OCI-LY3 (cell line): Measurements from ENCODE around the gene TNNI2.
"Not testable (repeated sequence)": the region's sequence is repeated elsewhere in the genome, so short reads cannot be mapped to it uniquely, and the experiment has no call there.

Source experiments
- H2AFZ ChIP-seq: fragments of 200-600, 300-600 bp; shearing (Covaris generic); 2 replicates; pipeline ENCODE4 v1.6.0; 2014; ENCODE audit warnings: antibody characterized with exemption, low read depth, low read length
- H3K27ac ChIP-seq: fragments of 200-600, 300-600 bp; sonication (generic); 2 replicates; pipeline ENCODE4 v1.5.1; 2014; ENCODE audit warnings: mild to moderate bottlenecking, low read length, moderate library complexity, mixed read lengths
- H3K27me3 ChIP-seq: fragments of 200-600, 300-600 bp; sonication (generic); 2 replicates; pipeline ENCODE4 v1.6.1; 2014; ENCODE audit warnings: low read depth, low read length, mixed read lengths
- H3K36me3 ChIP-seq: fragments of 200-600, 300-600 bp; sonication (generic); replicated peaks from 2 replicates; pipeline ENCODE3; 2014; ENCODE audit warnings: low read depth, low read length, mixed read lengths
- H3K4me1 ChIP-seq: fragments of 300-600, 200-600 bp; sonication (generic); 2 replicates; pipeline ENCODE4 v1.6.1; 2014; ENCODE audit warnings: low read length, mixed read lengths
- H3K4me2 ChIP-seq: fragments of 200-600, 300-600 bp; sonication (generic); 2 replicates; pipeline ENCODE4 v1.6.1; 2014; ENCODE audit warnings: low read length, mixed read lengths
- H3K4me3 ChIP-seq: fragments of 300-600, 200-600 bp; sonication (generic); 2 replicates; pipeline ENCODE4 v1.5.1; 2014; ENCODE audit warnings: antibody characterized with exemption, mild to moderate bottlenecking, low read length, moderate library complexity
- H3K79me2 ChIP-seq: fragments of 300-600, 200-600 bp; shearing (Covaris generic); 2 replicates; pipeline ENCODE4 v1.6.1; 2014; ENCODE audit warnings: mild to moderate bottlenecking, low read length, mixed read lengths
- H3K9ac ChIP-seq: fragments of 300-600, 200-600 bp; shearing (Covaris generic); 2 replicates; pipeline ENCODE4 v1.6.0; 2014; ENCODE audit warnings: mild to moderate bottlenecking, low read length, moderate library complexity
- H3K9me3 ChIP-seq: fragments of 200-600, 300-600 bp; shearing (Covaris generic); 2 replicates; pipeline ENCODE4 v1.6.1; 2014; ENCODE audit warnings: low read length, mixed read lengths; ENCODE audit not compliant: insufficient read depth
- H4K20me1 ChIP-seq: fragments of 200-600, 300-600 bp; sonication (generic); 2 replicates; pipeline ENCODE4 v1.6.1; 2016; ENCODE audit warnings: low read length, mixed read lengths; ENCODE audit not compliant: insufficient read depth
- CTCF ChIP-seq: fragments of 200-600, 300-600 bp; sonication (generic); IDR thresholded peaks from 2 replicates; pipeline ENCODE4 v1.5.1; 2014; ENCODE audit warnings: antibody characterized with exemption, low read length, low read depth
- EZH2phosphoT487 ChIP-seq: fragments of 200-600 bp; shearing (Covaris generic); IDR thresholded peaks from 2 replicates; pipeline ENCODE4 v1.6.1; 2018; ENCODE audit warnings: antibody characterized with exemption, mixed run types, low read depth

The TNNI2 gene

DNA sequence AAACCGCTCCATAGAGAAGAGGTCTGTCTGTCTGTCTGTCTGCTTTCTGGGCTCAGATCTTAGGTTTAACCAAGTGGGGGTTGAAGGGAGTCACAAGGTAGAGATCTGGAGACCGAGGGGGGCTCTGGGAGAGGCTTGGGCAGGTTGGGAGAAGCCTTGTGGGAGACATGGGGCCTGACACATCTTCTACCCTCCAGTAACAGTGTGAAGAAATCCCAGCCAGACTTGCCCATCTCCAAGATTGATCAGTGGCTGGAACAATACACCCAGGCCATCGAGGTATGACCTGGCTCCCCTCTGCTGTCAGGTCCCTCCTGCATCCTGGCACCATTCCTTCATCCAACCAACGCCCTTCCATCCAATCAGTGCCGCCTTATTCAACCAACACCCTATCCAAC lies 45.5 kb downstream of the TNNI2 start:
- H3K9me3 ChIP-seq: no peaks in the 10 kb centered on the region
- H3K4me3 ChIP-seq: no peak overlapping the region
- no peak overlapping the region for H3K9ac ChIP-seq
- H3K79me2 ChIP-seq: no peaks in the 10 kb centered on the region
- no peak for TF ChIP-seq EZH2phosphoT487
- no peak overlapping the region for H3K27ac ChIP-seq
- H4K20me1 ChIP-seq: peaks cover 84% of the 10 kb centered on the region
- H3K27me3 ChIP-seq: no peaks in the 10 kb centered on the region
- H2AFZ ChIP-seq: no peak overlapping the region
- no peak overlapping the region for H3K4me2 ChIP-seq
- H3K36me3 ChIP-seq: peaks cover 58% of the 10 kb centered on the region
- H3K4me1 ChIP-seq: no peaks in the 10 kb centered on the region

- H3K27ac ChIP-seq, H3K9ac ChIP-seq, H3K4me3 ChIP-seq, H3K4me1 ChIP-seq, H3K9me3 ChIP-seq, H3K79me2 ChIP-seq, H3K27me3 ChIP-seq, H2AFZ ChIP-seq, H3K4me2 ChIP-seq: not testable (repeated sequence)
- H4K20me1 ChIP-seq: peaks cover 71% of the 10 kb centered on the region
- peaks cover 50% of the 10 kb centered on the region for H3K36me3 ChIP-seq
Measured at GRCh38 chr11:1886551-1886950, 47.8 kb downstream of the TNNI2 start.

GRCh38 chr11:1887451-1888346 lies 48.9 kb downstream of the TNNI2 start:
- H3K27ac ChIP-seq: no peak overlapping the region
- no peak overlapping the region for H3K4me3 ChIP-seq
- no peaks in the 10 kb centered on the region for H3K27me3 ChIP-seq
- H3K79me2 ChIP-seq: no peaks in the 10 kb centered on the region
- H3K9me3 ChIP-seq: no peaks in the 10 kb centered on the region
- no peak overlapping the region for H3K4me2 ChIP-seq
- no peak overlapping the region for H2AFZ ChIP-seq
- peaks cover 65% of the 10 kb centered on the region for H4K20me1 ChIP-seq
- H3K36me3 ChIP-seq: peaks cover 49% of the 10 kb centered on the region
- H3K9ac ChIP-seq: no peak overlapping the region
- no peaks in the 10 kb centered on the region for H3K4me1 ChIP-seq
- no peak for TF ChIP-seq CTCF
- TF ChIP-seq EZH2phosphoT487: no peak

- H3K4me3 ChIP-seq: no peak overlapping the region
- peaks cover 45% of the 10 kb centered on the region for H3K36me3 ChIP-seq
- H2AFZ ChIP-seq: no peak overlapping the region
- no peaks in the 10 kb centered on the region for H3K4me1 ChIP-seq
- no peak for TF ChIP-seq CTCF
- no peak for TF ChIP-seq EZH2phosphoT487
- no peaks in the 10 kb centered on the region for H3K79me2 ChIP-seq
- no peaks in the 10 kb centered on the region for H3K27me3 ChIP-seq
- H4K20me1 ChIP-seq: peaks cover 59% of the 10 kb centered on the region
- no peak overlapping the region for H3K27ac ChIP-seq
- no peak overlapping the region for H3K9ac ChIP-seq
- H3K9me3 ChIP-seq: no peaks in the 10 kb centered on the region
- no peak overlapping the region for H3K4me2 ChIP-seq
Measured at GRCh38 chr11:1888347-1888753, 49.6 kb downstream of the TNNI2 start.

DNA sequence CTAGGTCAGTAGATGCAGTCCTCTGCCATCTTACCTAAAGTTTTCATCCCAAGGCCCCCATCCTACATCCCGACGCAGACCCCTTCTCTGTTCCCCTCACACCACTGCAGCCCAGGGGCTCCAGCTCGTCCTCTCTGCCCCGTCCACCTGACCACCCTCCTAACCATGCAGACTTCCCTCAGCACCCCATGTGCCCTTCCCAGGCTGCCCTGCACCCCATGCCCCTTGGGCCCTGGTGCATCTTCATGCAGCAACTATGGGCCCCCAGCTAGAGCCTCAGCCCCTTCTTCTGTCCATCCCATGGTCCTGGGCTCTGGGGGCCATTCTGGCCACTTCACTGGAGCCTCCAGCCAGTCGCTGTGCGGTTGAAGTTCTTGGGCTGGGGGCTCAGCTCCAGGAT lies 50.0 kb downstream of the TNNI2 start:
- no peak overlapping the region for H3K4me3 ChIP-seq
- no peak overlapping the region for H3K9ac ChIP-seq
- H3K79me2 ChIP-seq: no peaks in the 10 kb centered on the region
- no peak overlapping the region for H3K27ac ChIP-seq
- H2AFZ ChIP-seq: no peak overlapping the region
- peaks cover 42% of the 10 kb centered on the region for H3K36me3 ChIP-seq
- H3K4me2 ChIP-seq: no peak overlapping the region
- TF ChIP-seq CTCF: no peak
- TF ChIP-seq EZH2phosphoT487: no peak
- H3K9me3 ChIP-seq: no peaks in the 10 kb centered on the region
- H4K20me1 ChIP-seq: peaks cover 55% of the 10 kb centered on the region
- no peaks in the 10 kb centered on the region for H3K4me1 ChIP-seq
- no peaks in the 10 kb centered on the region for H3K27me3 ChIP-seq
